A673 (cell line): ENCODE measurements around the gene ZNF487. TPM values are rescaled to one million over a fixed set of nuclear protein-coding genes. Genes with fewer than 3 reads are reported as not detected.

Experiments
- BruUV-seq: library from RNA; stranded (reverse); fragments of 400-500 nt; replicated peaks from 2 replicates; lab custom pipeline; 2021; lab: Mats Ljungman, UMichigan
- CTCF ChIA-PET: fragments of 300-600 bp; sonication (Branson Sonifier 250); formaldehyde crosslinking; loops from one replicate; lab custom pipeline; 2022; ENCODE audit warnings: antibody characterized with exemption; lab: Charles Lee
- POLR2A ChIA-PET: fragments of 300-600 bp; sonication (Branson Sonifier 250); formaldehyde crosslinking; loops from one replicate; lab custom pipeline; 2022; ENCODE audit warnings: antibody characterized with exemption; ENCODE audit not compliant: low non-redundant PET; lab: Charles Lee
- DNase-seq: peaks from one replicate; pipeline ENCODE4 v3.0.0-alpha.2; 2015; ENCODE audit warnings: low spot score
- H3K27ac ChIP-seq: fragments of 200-600 bp; sonication (generic); 2 replicates; pipeline ENCODE4 v1.5.1; 2016; ENCODE audit warnings: mixed run types, low read depth, mild to moderate bottlenecking, mixed read lengths, antibody characterized with exemption, low read length; ENCODE audit not compliant: poor library complexity, severe bottlenecking
- H3K27me3 ChIP-seq: fragments of 200-600 bp; sonication (generic); replicated peaks from 2 replicates; pipeline ENCODE4 v1.6.1; 2017; ENCODE audit warnings: mixed run types, low read depth, mild to moderate bottlenecking, mixed read lengths, antibody characterized with exemption, low read length; ENCODE audit not compliant: insufficient read depth, poor library complexity
- H3K36me3 ChIP-seq: fragments of 200-600 bp; sonication (generic); 2 replicates; pipeline ENCODE4 v1.6.1; 2016; ENCODE audit warnings: mixed run types, mild to moderate bottlenecking, mixed read lengths, antibody characterized with exemption, low read length; ENCODE audit not compliant: insufficient read depth, poor library complexity, severe bottlenecking
- H3K4me1 ChIP-seq: fragments of 200-600 bp; sonication (generic); 2 replicates; pipeline ENCODE4 v1.6.1; 2017; ENCODE audit warnings: mixed run types, mild to moderate bottlenecking, mixed read lengths, antibody characterized with exemption, low read length; ENCODE audit not compliant: insufficient read depth, poor library complexity, severe bottlenecking
- H3K4me3 ChIP-seq: fragments of 200-600 bp; sonication (generic); 2 replicates; pipeline ENCODE4 v1.5.1; 2016; ENCODE audit warnings: low read depth, mixed run types, mild to moderate bottlenecking, mixed read lengths, low read length; ENCODE audit not compliant: poor library complexity, severe bottlenecking
- H3K9me3 ChIP-seq: fragments of 200-600 bp; sonication (generic); 2 replicates; pipeline ENCODE4 v1.6.1; 2016; ENCODE audit warnings: mixed run types, low read depth, mild to moderate bottlenecking, mixed read lengths, antibody characterized with exemption, low read length; ENCODE audit not compliant: poor library complexity, severe bottlenecking
- EZH2 ChIP-seq: fragments of 200-600 bp; sonication (generic); IDR thresholded peaks from 2 replicates; pipeline ENCODE4 v1.6.1; 2017; ENCODE audit warnings: borderline replicate concordance, low read depth, mild to moderate bottlenecking, mixed read lengths, antibody characterized with exemption, low read length; ENCODE audit not compliant: poor library complexity, severe bottlenecking
- intact Hi-C: fragments of 100-400 bp; cut with micrococcal nuclease; formaldehyde crosslinking; loops from one replicate; pipeline ENCODE4 v1.10.0; 2022; ENCODE audit not compliant: unreplicated experiment
- total RNA-seq: library from RNA; stranded (reverse); gene quantifications from 2 replicates; pipeline ENCODE4 v1.2.3, GENCODE V29; 2021
- TF ChIP-seq, protein P1 (sequence below): fragments of 300-800, 200-600 bp; sonication (generic); conservative IDR thresholded peaks from 2 replicates; pipeline ENCODE4 v1.5.1; 2017; ENCODE audit warnings: low read depth, mild to moderate bottlenecking, antibody characterized with exemption, low read length, moderate library complexity, mixed read lengths

ZNF487 gene
- total RNA-seq, 1 experiment from 2014 or later: 1.3 TPM

DNA sequence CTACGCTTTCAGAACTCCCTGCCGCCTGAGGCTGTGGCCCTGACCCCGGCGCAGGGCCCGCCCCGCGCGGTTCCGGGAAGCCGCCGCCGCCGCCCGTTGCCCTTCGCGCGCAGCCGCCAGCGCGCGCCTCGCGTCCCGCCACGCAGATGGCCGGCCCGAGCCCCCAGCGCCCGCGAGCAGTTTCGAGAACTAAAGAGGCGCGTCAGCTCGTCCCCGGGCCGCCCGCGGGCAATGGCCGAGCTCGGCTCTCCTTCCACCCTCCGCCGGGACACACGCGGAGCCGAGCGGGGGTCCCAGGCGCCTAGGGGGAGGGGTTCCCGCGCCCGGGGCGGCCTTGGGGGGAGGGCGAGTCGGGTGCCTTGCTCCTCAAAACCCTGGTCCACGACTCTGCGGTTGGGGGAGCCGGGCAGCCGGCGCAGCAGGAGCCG is 29.7 kb upstream of the ZNF487 start:
- Histone ChIP-seq H3K36me3 (no peaks in the 10 kb centered on the region), H3K9me3 (no peaks in the 10 kb centered on the region), H3K4me3 (peak overlapping the region; percentile 91), H3K4me1 (peaks cover 39% of the 10 kb centered on the region), H3K27ac (peak overlapping the region; percentile 98), H3K27me3 (no peaks in the 10 kb centered on the region)
- ChIA-PET CTCF (no interaction called here), POLR2A (interaction anchor here (0.7 kb wide), 2 partner anchors 10 to 14 kb away, joined by 4 to 6 read pairs; no protein-coding TSS in a partner anchor)
- intact Hi-C loops: no loop called here
- DNase-seq: peak; percentile 55
- TSS peak; percentile 17 for BruUV-seq
- TF ChIP-seq EZH2: no peak
- TF ChIP-seq, protein P1, sequence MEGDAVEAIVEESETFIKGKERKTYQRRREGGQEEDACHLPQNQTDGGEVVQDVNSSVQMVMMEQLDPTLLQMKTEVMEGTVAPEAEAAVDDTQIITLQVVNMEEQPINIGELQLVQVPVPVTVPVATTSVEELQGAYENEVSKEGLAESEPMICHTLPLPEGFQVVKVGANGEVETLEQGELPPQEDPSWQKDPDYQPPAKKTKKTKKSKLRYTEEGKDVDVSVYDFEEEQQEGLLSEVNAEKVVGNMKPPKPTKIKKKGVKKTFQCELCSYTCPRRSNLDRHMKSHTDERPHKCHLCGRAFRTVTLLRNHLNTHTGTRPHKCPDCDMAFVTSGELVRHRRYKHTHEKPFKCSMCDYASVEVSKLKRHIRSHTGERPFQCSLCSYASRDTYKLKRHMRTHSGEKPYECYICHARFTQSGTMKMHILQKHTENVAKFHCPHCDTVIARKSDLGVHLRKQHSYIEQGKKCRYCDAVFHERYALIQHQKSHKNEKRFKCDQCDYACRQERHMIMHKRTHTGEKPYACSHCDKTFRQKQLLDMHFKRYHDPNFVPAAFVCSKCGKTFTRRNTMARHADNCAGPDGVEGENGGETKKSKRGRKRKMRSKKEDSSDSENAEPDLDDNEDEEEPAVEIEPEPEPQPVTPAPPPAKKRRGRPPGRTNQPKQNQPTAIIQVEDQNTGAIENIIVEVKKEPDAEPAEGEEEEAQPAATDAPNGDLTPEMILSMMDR: no peak

DNA sequence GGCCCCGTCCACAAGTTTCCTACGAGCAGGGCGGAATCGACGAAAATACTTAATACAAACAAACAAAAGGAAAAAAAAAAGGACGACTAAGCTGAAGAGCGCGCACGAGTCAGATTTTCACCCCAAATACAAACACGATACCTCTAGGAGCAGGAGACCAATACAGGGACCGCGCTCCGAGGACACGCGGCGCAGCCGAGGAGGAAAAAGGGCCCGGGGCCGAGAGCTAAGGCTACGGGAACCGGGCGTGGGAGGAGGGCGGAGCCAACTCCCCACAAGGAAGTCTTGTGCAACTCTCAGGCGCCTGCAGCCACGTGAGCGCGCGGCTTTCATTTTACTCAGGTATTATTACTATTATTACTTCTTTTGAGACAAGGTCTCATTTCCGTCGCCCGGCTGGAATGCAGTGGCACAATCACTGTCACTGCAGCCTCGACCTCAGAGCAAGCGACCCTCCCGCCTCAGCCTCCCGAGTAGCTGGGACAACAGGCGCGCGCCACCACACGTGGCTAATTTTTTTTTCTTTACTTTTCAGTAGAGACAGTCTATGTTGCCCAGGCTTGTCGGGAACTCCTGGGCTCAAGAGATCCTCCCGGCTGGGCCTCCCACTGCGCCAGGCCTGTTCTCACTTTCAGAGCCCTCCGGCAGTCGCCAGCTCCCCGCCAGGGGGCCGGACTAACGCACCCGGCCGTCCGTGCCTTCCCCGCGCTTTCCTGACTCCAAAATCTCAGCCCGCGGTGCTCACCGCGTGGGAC is 29.2 kb upstream of the ZNF487 start:
- no TSS peak for BruUV-seq
- Histone ChIP-seq H3K27ac (peak overlapping the region; percentile 98), H3K36me3 (no peaks in the 10 kb centered on the region), H3K9me3 (no peaks in the 10 kb centered on the region), H3K4me1 (peaks cover 33% of the 10 kb centered on the region), H3K4me3 (peak overlapping the region; percentile 91), H3K27me3 (no peaks in the 10 kb centered on the region)
- intact Hi-C loops: loop anchor here (1.0 kb wide), 1 partner anchor 13 kb away; no protein-coding TSS in a partner anchor
- CTCF ChIA-PET: interaction anchor here (0.6 kb wide), 1 partner anchor 10 kb away, joined by 4 read pairs; no protein-coding TSS in a partner anchor
- peak; percentile 94 for DNase-seq
- POLR2A ChIA-PET: interaction anchor here (0.6 to 0.7 kb wide), 4 partner anchors 11 to 1058 kb away, joined by 4 to 6 read pairs (median 4); no protein-coding TSS in a partner anchor
- TF ChIP-seq EZH2: no peak
- TF ChIP-seq, protein P1: peak; percentile 44

DNA sequence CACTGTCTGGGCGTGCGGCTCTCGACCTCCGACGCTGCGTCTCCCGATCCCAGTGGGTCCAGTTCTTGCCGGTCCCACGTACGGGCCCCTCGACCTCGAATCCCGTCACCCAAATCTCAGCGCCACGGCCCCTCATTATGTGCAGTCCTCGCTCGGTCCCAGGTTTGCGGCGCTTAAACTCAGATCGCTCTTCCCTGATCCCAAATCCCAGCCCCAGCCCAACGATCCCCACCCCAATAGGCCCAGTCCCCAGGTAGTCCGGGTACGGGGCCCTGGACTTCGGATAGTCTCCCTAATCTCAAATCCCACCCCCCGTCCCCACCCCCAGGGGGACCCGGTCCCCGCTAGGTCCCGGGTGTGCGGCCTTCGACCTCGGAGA is 28.6 kb upstream of the ZNF487 start:
- ChIA-PET POLR2A (interaction anchor here (0.7 kb wide), 1 partner anchor 212 kb away, joined by 5 read pairs; no protein-coding TSS in a partner anchor), CTCF (no interaction called here)
- Histone ChIP-seq H3K27me3 (no peaks in the 10 kb centered on the region), H3K4me3 (peak overlapping the region; percentile 91), H3K9me3 (no peaks in the 10 kb centered on the region), H3K27ac (peak overlapping the region; percentile 98), H3K4me1 (peaks cover 31% of the 10 kb centered on the region), H3K36me3 (no peaks in the 10 kb centered on the region)
- intact Hi-C loops: loop anchor here (1.0 kb wide), 1 partner anchor 12 kb away; no protein-coding TSS in a partner anchor
- TF ChIP-seq, protein P1: no peak; the same call in 1 of the 2 replicates
- no peak for TF ChIP-seq EZH2
- BruUV-seq: no TSS peak
- DNase-seq: no peak
